Upper lobe of right lung (tissue), 1 donor: Measurements from ENCODE around the gene FALEC. TPM values are rescaled to one million over a fixed set of nuclear protein-coding genes. Genes with fewer than 3 reads are reported as not detected.

Source experiments
- ATAC-seq: fragments of 200-7000 bp; cut with Tn5 transposase; one replicate; pipeline ENCODE4 v1.9.1; 2020; ENCODE audit warnings: mild to moderate bottlenecking, moderate library complexity
- DNase-seq: peaks from one replicate; pipeline ENCODE4 v3.0.0-alpha.2; 2020
- H3K27ac ChIP-seq: fragments of 200-600 bp; one replicate; pipeline ENCODE4 v1.8.0; 2022
- H3K27me3 ChIP-seq: fragments of 200-600 bp; one replicate; pipeline ENCODE4 v1.8.0; 2022; ENCODE audit warnings: mild to moderate bottlenecking
- H3K36me3 ChIP-seq: fragments of 200-600 bp; one replicate; pipeline ENCODE4 v1.8.0; 2022
- H3K4me1 ChIP-seq: fragments of 200-600 bp; one replicate; pipeline ENCODE4 v1.8.0; 2022
- H3K4me3 ChIP-seq: fragments of 200-600 bp; one replicate; pipeline ENCODE4 v1.8.0; 2022; ENCODE audit warnings: mild to moderate bottlenecking
- H3K9me3 ChIP-seq: fragments of 200-600 bp; one replicate; pipeline ENCODE4 v1.8.0; 2022
- intact Hi-C: fragments of 100-400 bp; cut with DNase I; formaldehyde crosslinking; loops from one replicate; pipeline ENCODE4 v1.11.0; 2022
- total RNA-seq: library from RNA; stranded (reverse); fragmentation: NEBNext Ultra II Directional; extraction: Animal tissue kit (Norgen Biotek cat#: 25700); gene quantifications from one replicate; pipeline ENCODE4 v1.2.1, GENCODE V29; 2021
- TF ChIP-seq, protein P1 (sequence below): fragments of 200-600 bp; IDR thresholded peaks from one replicate; pipeline ENCODE4 v1.8.0; 2022; ENCODE audit warnings: antibody characterized with exemption
- donor health status: DM: no; HTN: yes; CAD: no; lungs with severe emphysema.

The FALEC gene
- total RNA-seq, 1 donor from 2014 or later, result 1.0 TPM

DNA sequence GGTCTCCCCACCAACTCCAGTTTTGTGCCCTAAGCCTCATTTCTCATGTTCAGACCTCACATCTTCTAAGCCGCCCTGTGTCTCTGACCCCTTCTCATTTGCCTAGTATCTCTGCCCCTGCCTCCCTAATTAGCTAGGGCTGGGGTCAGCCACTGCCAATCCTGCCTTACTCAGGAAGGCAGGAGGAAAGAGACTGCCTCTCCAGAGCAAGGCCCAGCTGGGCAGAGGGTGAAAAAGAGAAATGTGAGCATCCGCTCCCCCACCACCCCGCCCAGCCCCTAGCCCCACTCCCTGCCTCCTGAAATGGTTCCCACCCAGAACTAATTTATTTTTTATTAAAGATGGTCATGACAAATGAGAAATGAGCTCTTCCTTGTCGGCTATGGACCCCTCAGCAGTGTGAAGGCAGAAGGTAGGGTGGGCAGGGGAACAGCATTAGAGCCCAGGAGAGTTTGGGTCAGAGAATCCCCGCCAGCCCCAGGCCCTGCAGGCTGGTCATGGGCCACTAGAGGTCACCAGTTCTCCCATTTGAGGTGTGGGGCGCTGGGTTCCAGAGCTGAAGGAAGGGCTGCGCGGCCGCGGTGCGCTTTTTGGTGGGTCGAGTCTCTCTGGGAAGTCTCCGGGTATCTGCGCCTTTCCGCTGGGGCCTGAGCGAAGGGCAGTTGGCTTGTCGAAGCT is 45.2 kb downstream of the FALEC start:
- intact Hi-C loops, result no loop called here
- Histone ChIP-seq H3K27ac (peak overlapping the region; percentile 100), H3K36me3 (peaks cover 10% of the 10 kb centered on the region), H3K4me3 (peak overlapping the region; percentile 66), H3K27me3 (no peaks in the 10 kb centered on the region), H3K9me3 (no peaks in the 10 kb centered on the region), H3K4me1 (peaks cover 62% of the 10 kb centered on the region)
- peak; percentile 93 for DNase-seq
- peak; percentile 65 for ATAC-seq
- TF ChIP-seq, protein P1, sequence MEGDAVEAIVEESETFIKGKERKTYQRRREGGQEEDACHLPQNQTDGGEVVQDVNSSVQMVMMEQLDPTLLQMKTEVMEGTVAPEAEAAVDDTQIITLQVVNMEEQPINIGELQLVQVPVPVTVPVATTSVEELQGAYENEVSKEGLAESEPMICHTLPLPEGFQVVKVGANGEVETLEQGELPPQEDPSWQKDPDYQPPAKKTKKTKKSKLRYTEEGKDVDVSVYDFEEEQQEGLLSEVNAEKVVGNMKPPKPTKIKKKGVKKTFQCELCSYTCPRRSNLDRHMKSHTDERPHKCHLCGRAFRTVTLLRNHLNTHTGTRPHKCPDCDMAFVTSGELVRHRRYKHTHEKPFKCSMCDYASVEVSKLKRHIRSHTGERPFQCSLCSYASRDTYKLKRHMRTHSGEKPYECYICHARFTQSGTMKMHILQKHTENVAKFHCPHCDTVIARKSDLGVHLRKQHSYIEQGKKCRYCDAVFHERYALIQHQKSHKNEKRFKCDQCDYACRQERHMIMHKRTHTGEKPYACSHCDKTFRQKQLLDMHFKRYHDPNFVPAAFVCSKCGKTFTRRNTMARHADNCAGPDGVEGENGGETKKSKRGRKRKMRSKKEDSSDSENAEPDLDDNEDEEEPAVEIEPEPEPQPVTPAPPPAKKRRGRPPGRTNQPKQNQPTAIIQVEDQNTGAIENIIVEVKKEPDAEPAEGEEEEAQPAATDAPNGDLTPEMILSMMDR, result peak; percentile 81

GRCh38 chr1:150561254-150561973 is 45.9 kb downstream of the FALEC start:
- Histone ChIP-seq H3K4me3 (peak overlapping the region; percentile 66), H3K9me3 (no peaks in the 10 kb centered on the region), H3K36me3 (peaks cover 5% of the 10 kb centered on the region), H3K27ac (peak overlapping the region; percentile 100), H3K27me3 (no peaks in the 10 kb centered on the region), H3K4me1 (peaks cover 69% of the 10 kb centered on the region)
- intact Hi-C loops, result no loop called here
- peak; percentile 87 for ATAC-seq
- DNase-seq, result peak; percentile 97
- TF ChIP-seq, protein P1, result no peak

GRCh38 chr1:150561974-150562445 is 46.5 kb downstream of the FALEC start:
- Histone ChIP-seq H3K27me3 (no peaks in the 10 kb centered on the region), H3K27ac (peak overlapping the region; percentile 100), H3K9me3 (no peaks in the 10 kb centered on the region), H3K36me3 (no peaks in the 10 kb centered on the region), H3K4me1 (peaks cover 75% of the 10 kb centered on the region), H3K4me3 (peak overlapping the region; percentile 66)
- DNase-seq (peak; percentile 97), ATAC-seq (peak; percentile 81)
- TF ChIP-seq, protein P1, result no peak
- intact Hi-C loops, result no loop called here

DNA sequence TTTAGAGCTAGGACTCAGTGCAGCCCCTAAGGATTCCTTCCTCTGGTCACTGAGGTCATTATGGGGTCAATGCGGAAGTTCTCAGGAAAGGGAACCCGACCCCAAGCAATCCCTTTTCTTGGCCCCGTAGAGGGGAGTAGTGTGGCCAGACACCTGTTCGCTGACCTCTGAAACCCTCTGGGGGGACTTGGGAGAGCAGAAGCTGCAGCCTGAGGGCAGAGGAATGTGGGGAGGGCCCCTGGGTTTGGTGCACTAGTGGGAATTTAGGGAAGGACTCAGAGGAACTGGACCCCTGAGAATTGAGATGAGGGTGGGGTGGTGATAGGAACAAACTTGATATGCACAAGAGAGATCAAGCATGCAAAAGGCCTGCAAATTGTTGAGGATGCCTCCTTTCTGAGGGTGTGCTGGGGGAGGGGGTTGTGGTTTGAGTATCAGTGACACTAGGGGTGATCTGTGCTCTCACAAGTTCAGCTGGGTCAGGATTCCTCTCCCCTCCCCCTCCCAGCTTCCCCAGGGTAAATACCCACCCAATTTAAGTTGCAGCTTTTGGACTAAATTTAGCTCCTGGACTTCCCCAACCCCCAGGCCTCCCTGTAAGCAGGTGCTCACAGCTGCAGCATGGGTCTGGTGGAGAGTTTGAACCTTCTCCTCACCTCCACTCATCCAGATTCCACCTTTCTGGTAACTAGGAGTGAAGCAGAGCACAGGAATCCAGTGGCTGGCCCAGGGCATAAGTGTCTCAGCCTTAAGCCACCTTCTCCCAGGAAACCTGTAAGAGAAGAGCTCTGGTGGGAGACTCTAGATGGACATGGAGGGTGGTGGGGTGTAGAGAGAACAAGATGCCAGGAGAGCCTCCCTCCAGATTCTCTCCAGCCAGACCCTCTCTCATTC is 47.1 kb downstream of the FALEC start:
- peak overlapping the region; percentile 100 for H3K27ac ChIP-seq

More for the DNA sequence above, 47.1 kb downstream of the FALEC start:
- Histone ChIP-seq H3K9me3 (no peaks in the 10 kb centered on the region), H3K4me3 (peak overlapping the region; percentile 66), H3K4me1 (peaks cover 81% of the 10 kb centered on the region), H3K36me3 (no peaks in the 10 kb centered on the region), H3K27me3 (no peaks in the 10 kb centered on the region)
- ATAC-seq, result no peak
- intact Hi-C loops, result no loop called here
- TF ChIP-seq, protein P1, result no peak
- DNase-seq, result no peak
